Psoas muscle (tissue), 8 donors: ENCODE results near the gene CNOT2. TPM values are rescaled to one million over a fixed set of nuclear protein-coding genes. Genes with fewer than 3 reads are reported as not detected.

Experiments used
- ATAC-seq, 4 donors: fragments of 200-7000 bp; cut with Tn5 transposase; one replicate each; pipeline ENCODE4 v1.9.1; 2020; ENCODE audit warnings: moderate library complexity in 3 of 4, mild to moderate bottlenecking in 2 of 4
- DNase-seq, 2 donors: peaks; one replicate each; pipeline ENCODE4 v3.0.0-alpha.2; 2020
- H3K27ac ChIP-seq: fragments of 200-600 bp; one replicate; pipeline ENCODE4 v1.8.0; 2022
- H3K27me3 ChIP-seq, 3 donors: fragments of 200-600 bp in 1 of 3; one replicate each; pipeline versions ENCODE4 v1.6.1 to v1.8.0; 2013 to 2022; ENCODE audit warnings: low read length in 2 of 3, mild to moderate bottlenecking in 2 of 3, moderate library complexity in 1 of 3; ENCODE audit not compliant: insufficient read depth in 3 of 3
- H3K36me3 ChIP-seq, 2 donors: fragments of 200-600 bp in 1 of 2; one replicate each; pipeline versions ENCODE4 v1.6.1 to v1.8.0; 2013 to 2022; ENCODE audit warnings: low read depth in 1 of 2, mild to moderate bottlenecking in 1 of 2, moderate library complexity in 1 of 2; ENCODE audit not compliant: insufficient read depth in 1 of 2
- H3K4me1 ChIP-seq: fragments of 200-600 bp; one replicate; pipeline ENCODE4 v1.8.0; 2022
- H3K4me3 ChIP-seq: fragments of 200-600 bp; one replicate; pipeline ENCODE4 v1.8.0; 2022; ENCODE audit warnings: mild to moderate bottlenecking
- H3K9me3 ChIP-seq: fragments of 200-600 bp; one replicate; pipeline ENCODE4 v1.8.0; 2022
- CTCF ChIP-seq: fragments of 200-600 bp; IDR thresholded peaks from one replicate; pipeline ENCODE4 v1.8.0; 2022; ENCODE audit warnings: antibody characterized with exemption
- WGBS, 3 donors: extraction: QIAGEN DNeasy Blood & Tissue Kit; methylation state at CpG; one replicate each; pipeline versions ENCODE4 v1.1.6 to v1.1.7; 2013; 5-methylcytosine and 5-hydroxymethylcytosine counted together
- intact Hi-C, 2 donors: fragments of 100-400 bp; cut with DNase I; formaldehyde crosslinking; loops; one replicate each; pipeline versions ENCODE4 v1.11.0 to v1.14.2; 2022
- polyA plus RNA-seq, 3 donors: library from polyadenylated mRNA; stranded (reverse); fragments of 200-250 nt; gene quantifications; one replicate each; pipeline ENCODE4 v1.2.3, GENCODE V29; 2013
- total RNA-seq, 4 donors: library from RNA; stranded (reverse); fragmentation: NEBNext Ultra II Directional in 2 of 4; extraction: Animal tissue kit (Norgen Biotek cat#: 25700) in 2 of 4; gene quantifications; one replicate each; pipeline versions ENCODE4 v1.2.1 to v1.2.4, GENCODE V29; 2021 to 2023
- donor health status: healthy with polysubstance abuse.
- donor health status: DM: no; HTN: no; CAD: no; lungs with moderate emphysema.
- donor health status: Bipolar disorder and iron deficiency.
- donor health status: healthy.
- donor health status: DM: yes; HTN: yes; CAD: no.
- donor health status: DM: no; HTN: no; CAD: no.
- donor health status: DM: no; HTN: no; CAD: no.
- donor health status: DM: yes; HTN: yes; CAD: no.

Gene CNOT2
- total and polyA plus RNA-seq, 7 donors = 28.5 to 46.3 (median 34.7) TPM

GRCh38 chr12:70364695-70365397 lies 121.6 kb downstream of the CNOT2 start:
- Histone ChIP-seq H3K4me1 (peaks cover 8% of the 10 kb centered on the region), H3K27me3 (peaks cover 0 to 50% (median 0%) of the 10 kb centered on the region in 3 donors), H3K4me3 (peak overlapping the region; percentile 76), H3K27ac (no peak overlapping the region), H3K9me3 (no peaks in the 10 kb centered on the region), H3K36me3 (no peaks in the 10 kb centered on the region)
- DNase-seq (no peak), ATAC-seq (no peak)
- 37 to 40% (median 40%) methylated on average over 16 of the region's 16 CpGs for WGBS, 3 donors
- intact Hi-C loops = loop anchor here in 1 of 2 donors (5.0 to 10.0 kb wide), 2 partner anchors 123 to 470 kb away; partner anchors contain the start of gene CNOT2
- no peak for TF ChIP-seq CTCF

- H3K4me3 ChIP-seq = peak overlapping the region; percentile 76
- no peaks in the 10 kb centered on the region for H3K36me3 ChIP-seq
- H3K4me1 ChIP-seq = peaks cover 8% of the 10 kb centered on the region
- H3K27me3 ChIP-seq = peaks cover 0 to 50% (median 0%) of the 10 kb centered on the region in 3 donors
- ATAC-seq (no peak), DNase-seq (no peak)
- no peaks in the 10 kb centered on the region for H3K9me3 ChIP-seq
- H3K27ac ChIP-seq = no peak overlapping the region
- no peak for TF ChIP-seq CTCF
- intact Hi-C loops = loop anchor here in 1 of 2 donors (5.0 to 10.0 kb wide), 2 partner anchors 123 to 471 kb away; partner anchors contain the start of gene CNOT2
- 1 to 2% (median 1%) methylated on average over 6 of the region's 6 CpGs for WGBS, 3 donors
Measured at GRCh38 chr12:70365398-70365647, 122.1 kb downstream of the CNOT2 start.

GRCh38 chr12:70365648-70366518 lies 122.7 kb downstream of the CNOT2 start, which contains the start of gene KCNMB4:
Gene KCNMB4, plus strand, starts transcription at chr12:70366290. Its CDS starts 445 bp downstream, at chr12:70366735.
- Histone ChIP-seq H3K27ac (no peak within 1 kb of the TSS), H3K27me3 (peaks cover 0 to 50% (median 0%) of the 10 kb centered on the region in 3 donors), H3K4me3 (peak within 1 kb of the TSS; percentile 76), H3K9me3 (no peaks in the 10 kb centered on the region), H3K4me1 (peaks cover 8% of the 10 kb centered on the region), H3K36me3 (no peaks in the 10 kb centered on the region)
- WGBS, 3 donors = 0 to 1% (median 0%) methylated on average over 72 to 88 of the region's 88 CpGs
- no peak for TF ChIP-seq CTCF
- DNase-seq = peak; percentile 73 to 81
- intact Hi-C loops = loop anchor here in 1 of 2 donors (5.0 to 10.0 kb wide), 2 partner anchors 124 to 471 kb away; partner anchors contain the start of gene CNOT2
- ATAC-seq = peak; percentile 60 to 82 (median 76)

- no peak for TF ChIP-seq CTCF
- Histone ChIP-seq H3K27ac (no peak overlapping the region), H3K4me1 (peaks cover 8% of the 10 kb centered on the region), H3K36me3 (no peaks in the 10 kb centered on the region), H3K27me3 (peaks cover 0 to 50% (median 0%) of the 10 kb centered on the region in 3 donors), H3K9me3 (no peaks in the 10 kb centered on the region), H3K4me3 (peak overlapping the region; percentile 76)
- peak; percentile 28 to 65 for DNase-seq
- ATAC-seq = peak in 3 of 4 donors; percentile 18 to 55 (median 23)
- intact Hi-C loops = loop anchor here in 1 of 2 donors (5.0 to 10.0 kb wide), 2 partner anchors 124 to 472 kb away; partner anchors contain the start of gene CNOT2
- 0 to 1% (median 0%) methylated on average over 43 to 69 of the region's 69 CpGs for WGBS, 3 donors
Measured at GRCh38 chr12:70366581-70367257, 123.5 kb downstream of the CNOT2 start.
